GM19455 (cell line): ENCODE measurements around the gene STAM.

Experiments
- ATAC-seq: cut with Tn5 transposase; IDR thresholded peaks from one replicate; pipeline ENCODE4 v1.9.1; 2021; ENCODE audit not compliant: unreplicated experiment

STAM gene

GRCh38 chr10:17758896-17759295 is 114.9 kb downstream of the STAM start:
- no peak for ATAC-seq

DNA sequence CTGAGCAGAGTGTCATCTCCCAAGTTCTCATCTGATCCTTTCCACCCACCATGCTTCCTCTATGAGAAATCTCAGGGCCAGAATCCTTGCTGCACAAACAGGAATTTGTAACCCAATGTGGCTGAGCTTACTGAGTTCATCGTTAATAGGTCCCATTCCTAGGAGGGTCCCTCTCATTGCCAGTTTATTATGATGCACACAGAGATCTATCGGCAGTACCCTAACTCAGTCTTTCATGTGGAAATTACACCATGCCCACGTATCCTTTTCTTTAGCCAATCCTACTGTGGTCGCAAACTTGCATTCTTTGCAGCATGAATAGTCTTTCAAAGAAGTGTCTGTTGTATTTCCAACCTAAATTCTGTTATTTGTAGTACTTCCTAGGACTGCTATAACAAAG is 120.2 kb downstream of the STAM start:
- ATAC-seq: no peak

DNA sequence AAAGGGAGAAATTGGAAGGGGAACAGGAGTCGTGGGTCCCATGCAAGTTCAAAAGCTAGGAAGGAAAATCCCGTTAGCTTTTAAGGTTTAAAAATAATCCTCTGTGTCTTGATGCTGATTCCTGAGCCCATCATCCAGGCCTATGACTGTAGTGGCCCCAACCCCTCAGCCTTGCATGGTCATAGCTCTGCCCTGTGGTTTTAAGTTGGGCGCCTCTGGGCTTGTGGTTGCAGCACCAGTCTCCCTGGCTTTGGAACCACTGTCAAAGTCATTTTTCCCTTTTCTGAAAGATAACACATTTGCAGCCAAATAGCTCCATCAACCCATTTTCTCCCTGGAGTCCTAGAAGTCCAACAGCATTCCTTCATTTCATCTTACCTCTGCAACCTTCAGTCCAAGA is 121.7 kb downstream of the STAM start:
- no peak for ATAC-seq
